Activated CD4-positive, alpha-beta T cell treated with anti-CD3 and anti-CD28 coated beads for 36 hours (primary cell): Measurements from ENCODE around the gene PRKN. TPM values are rescaled to one million over a fixed set of nuclear protein-coding genes. Genes with fewer than 3 reads are reported as not detected.

Experiments
- ATAC-seq: fragments of 200-7000 bp; cut with Tn5 transposase; one replicate; pipeline ENCODE4 v1.10.0; 2021; ENCODE audit warnings: mild to moderate bottlenecking, moderate library complexity
- CTCF ChIA-PET: fragments of 350-600 bp; sonication (Branson Sonifier 250); formaldehyde crosslinking; loops from one replicate; lab custom pipeline; 2021; ENCODE audit warnings: antibody characterized with exemption; lab: Charles Lee
- POLR2A ChIA-PET: fragments of 350-600 bp; sonication (Branson Sonifier 250); formaldehyde crosslinking; loops from one replicate; lab custom pipeline; 2021; ENCODE audit warnings: antibody characterized with exemption, inconsistent platforms; lab: Charles Lee
- DNase-seq: peaks from one replicate; pipeline ENCODE4 v3.0.0-alpha.2; 2020
- H3K27ac Mint-ChIP-seq: one replicate; pipeline ENCODE4 v1.8.0; 2021; ENCODE audit warnings: mixed read lengths
- H3K27me3 Mint-ChIP-seq: one replicate; pipeline ENCODE4 v1.8.0; 2021; ENCODE audit warnings: mixed read lengths
- H3K36me3 Mint-ChIP-seq: one replicate; pipeline ENCODE4 v1.8.0; 2021; ENCODE audit warnings: low read depth, mixed read lengths
- H3K4me1 Mint-ChIP-seq: one replicate; pipeline ENCODE4 v1.8.0; 2021; ENCODE audit warnings: mixed read lengths
- H3K4me3 Mint-ChIP-seq: one replicate; pipeline ENCODE4 v1.8.0; 2021; ENCODE audit warnings: mild to moderate bottlenecking, moderate library complexity, mixed read lengths
- H3K9me3 Mint-ChIP-seq: one replicate; pipeline ENCODE4 v1.8.0; 2021; ENCODE audit warnings: low read depth, mixed read lengths
- intact Hi-C, 2 experiments: fragments of 100-400 bp; cut with DNase I in 1 of 2; cut with micrococcal nuclease in 1 of 2; formaldehyde crosslinking; loops; one replicate each; pipeline versions ENCODE4 v1.14.2 to v1.15.1; 2022 to 2024; cut with DNase I, micrococcal nuclease
- total RNA-seq, 2 experiments: library from RNA; stranded (reverse); gene quantifications; one replicate each; pipeline ENCODE4 v1.2.3, GENCODE V29; 2021

PRKN gene
- total RNA-seq, 2 experiments from 2014 or later: 0.56 to 0.87 TPM

- POLR2A ChIA-PET: no interaction called here
- Mint-ChIP-seq H3K27ac (no peak overlapping the region), H3K36me3 (no peaks in the 10 kb centered on the region), H3K4me3 (no peak overlapping the region), H3K4me1 (no peaks in the 10 kb centered on the region), H3K9me3 (peaks cover 1% of the 10 kb centered on the region), H3K27me3 (no peaks in the 10 kb centered on the region)
- intact Hi-C loops: no loop called here
- CTCF ChIA-PET: interaction anchor here (0.6 kb wide), 1 partner anchor 8 kb away, joined by 3 read pairs; no protein-coding TSS in a partner anchor
- no peak for DNase-seq
- ATAC-seq: no peak
Measured at GRCh38 chr6:161546632-161547031, 1180.9 kb downstream of the PRKN start.

DNA sequence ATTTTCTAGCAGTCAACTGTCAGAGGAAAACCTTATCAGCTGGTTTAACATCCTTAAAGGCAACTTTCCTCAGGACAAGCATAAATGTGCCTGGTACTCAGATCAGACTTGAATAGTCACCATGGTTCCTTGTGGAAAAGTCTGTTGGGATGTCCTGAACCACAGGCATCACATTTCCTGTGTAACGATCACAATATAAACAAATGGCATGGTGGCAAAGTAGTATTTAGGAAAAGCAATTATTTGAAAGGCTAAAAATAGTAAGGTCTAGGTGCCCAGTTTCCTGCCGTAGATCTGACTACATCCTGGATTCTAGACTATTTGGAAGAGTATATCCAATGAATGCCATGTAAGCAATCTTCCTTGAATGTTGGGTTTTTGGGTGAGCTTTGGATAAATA is 1181.8 kb downstream of the PRKN start:
- Mint-ChIP-seq H3K4me1 (no peaks in the 10 kb centered on the region), H3K27ac (no peak overlapping the region), H3K36me3 (no peaks in the 10 kb centered on the region), H3K9me3 (peaks cover 1% of the 10 kb centered on the region), H3K27me3 (no peaks in the 10 kb centered on the region), H3K4me3 (no peak overlapping the region)
- ChIA-PET CTCF (interaction anchor here (0.7 kb wide), 1 partner anchor 174 kb away, joined by 3 read pairs; no protein-coding TSS in a partner anchor), POLR2A (no interaction called here)
- no peak for ATAC-seq
- no peak for DNase-seq
- intact Hi-C loops: no loop called here

GRCh38 chr6:161544801-161545480 is 1182.6 kb downstream of the PRKN start:
- no peaks in the 10 kb centered on the region for H3K4me1 Mint-ChIP-seq
- no peaks in the 10 kb centered on the region for H3K36me3 Mint-ChIP-seq
- no peak for ATAC-seq
- H3K4me3 Mint-ChIP-seq: no peak overlapping the region
- POLR2A ChIA-PET: interaction anchor here (0.6 kb wide), 1 partner anchor 58 kb away, joined by 3 read pairs; no protein-coding TSS in a partner anchor
- DNase-seq: no peak
- no peak overlapping the region for H3K27ac Mint-ChIP-seq
- CTCF ChIA-PET: interaction anchor here (0.7 to 1.0 kb wide), 2 partner anchors 19 to 175 kb away, joined by 3 read pairs; no protein-coding TSS in a partner anchor
- no peaks in the 10 kb centered on the region for H3K27me3 Mint-ChIP-seq
- peaks cover 1% of the 10 kb centered on the region for H3K9me3 Mint-ChIP-seq
- intact Hi-C loops: no loop called here

GRCh38 chr6:161543684-161544309 is 1183.8 kb downstream of the PRKN start:
- Mint-ChIP-seq H3K4me1 (no peaks in the 10 kb centered on the region), H3K36me3 (no peaks in the 10 kb centered on the region), H3K27me3 (no peaks in the 10 kb centered on the region), H3K9me3 (peaks cover 1% of the 10 kb centered on the region), H3K4me3 (no peak overlapping the region), H3K27ac (no peak overlapping the region)
- CTCF ChIA-PET: interaction anchor here (0.7 to 1.0 kb wide), 2 partner anchors 20 to 205 kb away, joined by 3 read pairs; no protein-coding TSS in a partner anchor
- no peak for ATAC-seq
- intact Hi-C loops: no loop called here
- no peak for DNase-seq
- POLR2A ChIA-PET: no interaction called here

GRCh38 chr6:161542346-161542980 is 1185.1 kb downstream of the PRKN start:
- ChIA-PET POLR2A (no interaction called here), CTCF (no interaction called here)
- no peak for ATAC-seq
- DNase-seq: no peak
- Mint-ChIP-seq H3K4me1 (no peaks in the 10 kb centered on the region), H3K27me3 (no peaks in the 10 kb centered on the region), H3K36me3 (peaks cover 2% of the 10 kb centered on the region), H3K4me3 (no peak overlapping the region), H3K9me3 (peaks cover 1% of the 10 kb centered on the region), H3K27ac (no peak overlapping the region)
- intact Hi-C loops: no loop called here

- Mint-ChIP-seq H3K36me3 (peaks cover 2% of the 10 kb centered on the region), H3K27ac (no peak overlapping the region), H3K4me3 (no peak overlapping the region), H3K9me3 (peaks cover 1% of the 10 kb centered on the region), H3K27me3 (no peaks in the 10 kb centered on the region), H3K4me1 (no peaks in the 10 kb centered on the region)
- DNase-seq: no peak
- ChIA-PET CTCF (no interaction called here), POLR2A (no interaction called here)
- intact Hi-C loops: no loop called here
- ATAC-seq: no peak
Measured at GRCh38 chr6:161540532-161540931, 1187.0 kb downstream of the PRKN start.

DNA sequence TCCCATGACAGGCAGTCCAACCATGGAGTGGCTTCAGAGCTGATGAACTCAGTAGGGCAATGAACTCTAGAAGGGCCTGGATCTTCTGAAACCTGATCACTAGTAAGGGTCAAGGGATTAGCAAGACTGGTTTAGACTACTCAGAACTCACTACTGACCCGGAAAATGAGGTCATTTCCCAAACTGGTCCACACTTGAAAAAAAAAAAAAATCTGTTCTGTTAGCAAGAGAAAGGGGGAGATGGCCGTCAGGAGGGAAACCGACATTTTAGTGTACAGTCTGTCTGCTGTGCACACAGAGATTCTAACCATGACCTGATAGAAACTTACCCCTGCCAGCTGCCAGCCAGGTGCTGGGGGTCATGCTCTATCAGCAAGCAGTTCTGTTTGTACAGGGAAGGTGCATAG is 1191.3 kb downstream of the PRKN start:
- POLR2A ChIA-PET: no interaction called here
- H3K27me3 Mint-ChIP-seq: no peaks in the 10 kb centered on the region
- no peak overlapping the region for H3K4me3 Mint-ChIP-seq
- no peak for DNase-seq
- CTCF ChIA-PET: no interaction called here
- H3K27ac Mint-ChIP-seq: no peak overlapping the region
- H3K4me1 Mint-ChIP-seq: no peaks in the 10 kb centered on the region
- ATAC-seq: no peak
- intact Hi-C loops: no loop called here
- peaks cover 2% of the 10 kb centered on the region for H3K36me3 Mint-ChIP-seq
- peaks cover 5% of the 10 kb centered on the region for H3K9me3 Mint-ChIP-seq

DNA sequence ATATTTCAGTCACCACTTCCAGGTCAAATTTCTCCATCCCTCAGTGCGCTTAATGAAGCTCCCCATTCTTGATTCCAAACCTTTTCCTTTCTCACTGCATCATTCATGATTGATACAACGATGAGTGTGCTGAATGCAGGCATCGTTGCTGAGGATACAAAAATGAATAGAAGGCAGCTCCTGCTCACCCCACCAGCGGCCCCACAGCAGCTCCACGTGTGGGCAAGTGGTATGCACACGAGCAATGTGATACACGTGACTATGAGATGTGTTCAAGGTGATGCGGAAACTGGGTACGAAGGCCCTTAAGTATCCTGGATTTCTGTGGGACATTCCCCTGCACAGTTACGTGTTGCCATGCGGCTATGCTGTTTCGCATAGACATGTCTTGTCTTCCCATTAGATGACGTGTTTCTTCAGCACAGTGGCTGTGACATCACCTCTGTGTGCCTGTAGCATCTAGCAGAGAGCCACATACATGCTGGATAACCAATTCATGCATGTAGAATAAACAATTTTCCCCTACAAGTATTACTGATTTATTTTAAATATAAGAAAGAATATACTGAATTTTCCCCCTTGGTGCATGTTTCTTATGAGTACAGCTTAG is 1193.2 kb downstream of the PRKN start:
- peaks cover 5% of the 10 kb centered on the region for H3K9me3 Mint-ChIP-seq
- CTCF ChIA-PET: interaction anchor here (0.9 kb wide), 1 partner anchor 50 kb away, joined by 3 read pairs; no protein-coding TSS in a partner anchor
- H3K36me3 Mint-ChIP-seq: peaks cover 2% of the 10 kb centered on the region
- no peak overlapping the region for H3K27ac Mint-ChIP-seq
- H3K27me3 Mint-ChIP-seq: no peaks in the 10 kb centered on the region
- intact Hi-C loops: no loop called here
- DNase-seq (no peak), ATAC-seq (no peak)
- no peak overlapping the region for H3K4me3 Mint-ChIP-seq
- no peaks in the 10 kb centered on the region for H3K4me1 Mint-ChIP-seq
- POLR2A ChIA-PET: no interaction called here

GRCh38 chr6:161533266-161533665 is 1194.3 kb downstream of the PRKN start:
- Mint-ChIP-seq H3K36me3 (peaks cover 2% of the 10 kb centered on the region), H3K4me1 (no peaks in the 10 kb centered on the region), H3K9me3 (peaks cover 5% of the 10 kb centered on the region), H3K4me3 (no peak overlapping the region), H3K27me3 (no peaks in the 10 kb centered on the region), H3K27ac (no peak overlapping the region)
- POLR2A ChIA-PET: no interaction called here
- CTCF ChIA-PET: interaction anchor here (0.9 kb wide), 1 partner anchor 51 kb away, joined by 3 read pairs; no protein-coding TSS in a partner anchor
- no peak for DNase-seq
- ATAC-seq: no peak
- intact Hi-C loops: no loop called here

- Mint-ChIP-seq H3K9me3 (peaks cover 5% of the 10 kb centered on the region), H3K27me3 (no peaks in the 10 kb centered on the region), H3K4me3 (no peak overlapping the region), H3K36me3 (no peaks in the 10 kb centered on the region), H3K27ac (no peak overlapping the region), H3K4me1 (no peaks in the 10 kb centered on the region)
- no peak for DNase-seq
- CTCF ChIA-PET: interaction anchor here (0.7 kb wide), 1 partner anchor 11 kb away, joined by 3 read pairs; no protein-coding TSS in a partner anchor
- POLR2A ChIA-PET: no interaction called here
- intact Hi-C loops: no loop called here
- no peak for ATAC-seq
Measured at GRCh38 chr6:161532536-161532935, 1195.0 kb downstream of the PRKN start.

- Mint-ChIP-seq H3K9me3 (peaks cover 2% of the 10 kb centered on the region), H3K27ac (no peak overlapping the region), H3K36me3 (no peaks in the 10 kb centered on the region), H3K4me3 (no peak overlapping the region), H3K27me3 (no peaks in the 10 kb centered on the region), H3K4me1 (no peaks in the 10 kb centered on the region)
- ChIA-PET POLR2A (no interaction called here), CTCF (no interaction called here)
- DNase-seq: no peak
- intact Hi-C loops: no loop called here
- no peak for ATAC-seq
Measured at GRCh38 chr6:161526794-161527193, 1200.8 kb downstream of the PRKN start.
